Left ventricle myocardium inferior (tissue), 1 donor: Measurements from ENCODE around the gene FAM163B. TPM values are rescaled to one million over a fixed set of nuclear protein-coding genes. Genes with fewer than 3 reads are reported as not detected.
A peak's percentile ranks its signal among the peaks of the same experiment; 100 is the strongest.

Experiments used
- DNase-seq: peaks from one replicate; pipeline ENCODE4 v3.0.0-alpha.2; 2020
- H3K27ac ChIP-seq: fragments of 200-600 bp; replicated peaks from 2 replicates; pipeline ENCODE4 v1.8.0; 2021
- H3K27me3 ChIP-seq: fragments of 200-600 bp; 2 replicates; pipeline ENCODE4 v1.8.0; 2021; ENCODE audit warnings: low read depth
- H3K36me3 ChIP-seq: fragments of 200-600 bp; 2 replicates; pipeline ENCODE4 v1.8.0; 2021
- H3K4me1 ChIP-seq: fragments of 200-600 bp; 2 replicates; pipeline ENCODE4 v1.8.0; 2021
- H3K4me3 ChIP-seq: fragments of 200-600 bp; 2 replicates; pipeline ENCODE4 v1.8.0; 2021; ENCODE audit warnings: mild to moderate bottlenecking, moderate library complexity
- H3K9me3 ChIP-seq: fragments of 200-600 bp; replicated peaks from 2 replicates; pipeline ENCODE4 v1.8.0; 2021
- intact Hi-C: fragments of 100-400 bp; cut with micrococcal nuclease; formaldehyde crosslinking; loops from one replicate; pipeline ENCODE4 v1.11.0; 2022
- total RNA-seq: library from RNA; stranded (reverse); fragmentation: NEBNext Ultra II Directional; extraction: Animal tissue kit (Norgen Biotek cat#: 25700); gene quantifications from one replicate; pipeline ENCODE4 v1.2.1, GENCODE V29; 2021
- TF ChIP-seq, protein P1 (sequence below): fragments of 200-600 bp; IDR thresholded peaks from 2 replicates; pipeline ENCODE4 v1.8.0; 2021; ENCODE audit warnings: antibody characterized with exemption, mild to moderate bottlenecking, borderline replicate concordance
- donor health status: DM: no; HTN: yes; CAD: no; lungs with severe emphysema.

Gene FAM163B
- total RNA-seq, 1 donor from 2014 or later, result not detected

DNA sequence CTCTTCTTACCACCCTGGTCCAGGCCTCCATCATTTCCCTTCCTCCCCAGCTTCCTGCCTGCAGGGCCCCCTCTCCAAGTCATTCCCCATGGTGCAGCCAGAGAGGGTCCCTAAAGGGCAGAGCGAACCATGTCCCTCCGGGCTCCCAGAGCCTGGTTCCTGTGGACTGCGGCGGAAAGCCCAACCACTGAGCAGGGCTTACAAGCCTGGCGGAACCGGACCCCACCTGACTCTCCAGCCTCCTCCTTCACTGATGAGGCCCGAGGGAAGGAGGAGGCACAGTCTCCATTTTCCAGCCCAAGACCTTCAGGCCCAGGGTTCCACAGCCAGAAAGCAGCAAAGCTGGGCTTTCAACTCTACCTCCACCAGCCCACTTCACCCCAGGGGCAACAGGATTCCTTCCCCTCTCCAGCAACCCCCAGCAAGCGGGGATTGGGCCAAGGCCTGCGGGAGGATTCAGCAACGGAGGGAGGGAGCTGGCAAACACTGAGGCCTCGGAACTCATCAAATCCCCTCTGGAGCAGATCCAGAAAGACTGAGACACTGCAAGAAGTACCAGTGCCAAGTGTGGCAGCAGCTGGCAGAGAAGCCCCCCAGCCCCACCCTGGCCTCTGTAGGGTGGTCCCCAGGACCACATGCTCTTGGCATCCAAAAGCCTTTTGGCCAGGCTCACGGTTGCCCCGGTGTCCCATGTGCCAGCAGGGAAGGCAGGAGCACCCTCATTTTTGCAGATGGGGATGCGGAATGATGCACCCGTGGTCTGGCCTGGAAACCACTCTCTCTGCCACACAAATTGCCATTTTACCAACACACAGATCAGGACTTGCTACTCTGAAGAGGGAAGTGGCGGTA, 3.1 kb downstream of the FAM163B start:
- no peak for DNase-seq

DNA sequence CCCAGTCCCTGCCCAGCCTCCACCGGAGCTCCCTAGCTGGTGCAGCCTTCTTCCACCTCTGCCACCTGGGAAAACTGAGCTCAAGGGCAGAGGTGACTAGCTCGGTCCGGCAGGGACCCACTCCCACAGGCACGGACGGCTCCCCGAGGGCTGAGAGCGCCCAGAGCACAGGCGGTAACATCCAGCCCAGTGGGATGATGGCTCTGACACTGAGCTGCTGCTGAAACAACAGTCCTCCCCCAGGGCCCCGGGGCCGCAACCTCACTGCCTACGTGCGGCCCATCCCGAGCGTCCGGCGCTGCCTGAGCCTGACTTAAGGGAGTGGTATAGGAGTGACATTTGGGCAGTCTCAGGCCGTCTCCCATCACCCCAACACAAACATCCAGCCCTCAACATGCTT, 3.7 kb downstream of the FAM163B start:
- H3K36me3 ChIP-seq, result no peaks in the 10 kb centered on the region
- no peaks in the 10 kb centered on the region for H3K9me3 ChIP-seq
- no peaks in the 10 kb centered on the region for H3K4me1 ChIP-seq
- intact Hi-C loops, result no loop called here
- no peak for DNase-seq
- H3K4me3 ChIP-seq, result no peak overlapping the region
- TF ChIP-seq, protein P1, sequence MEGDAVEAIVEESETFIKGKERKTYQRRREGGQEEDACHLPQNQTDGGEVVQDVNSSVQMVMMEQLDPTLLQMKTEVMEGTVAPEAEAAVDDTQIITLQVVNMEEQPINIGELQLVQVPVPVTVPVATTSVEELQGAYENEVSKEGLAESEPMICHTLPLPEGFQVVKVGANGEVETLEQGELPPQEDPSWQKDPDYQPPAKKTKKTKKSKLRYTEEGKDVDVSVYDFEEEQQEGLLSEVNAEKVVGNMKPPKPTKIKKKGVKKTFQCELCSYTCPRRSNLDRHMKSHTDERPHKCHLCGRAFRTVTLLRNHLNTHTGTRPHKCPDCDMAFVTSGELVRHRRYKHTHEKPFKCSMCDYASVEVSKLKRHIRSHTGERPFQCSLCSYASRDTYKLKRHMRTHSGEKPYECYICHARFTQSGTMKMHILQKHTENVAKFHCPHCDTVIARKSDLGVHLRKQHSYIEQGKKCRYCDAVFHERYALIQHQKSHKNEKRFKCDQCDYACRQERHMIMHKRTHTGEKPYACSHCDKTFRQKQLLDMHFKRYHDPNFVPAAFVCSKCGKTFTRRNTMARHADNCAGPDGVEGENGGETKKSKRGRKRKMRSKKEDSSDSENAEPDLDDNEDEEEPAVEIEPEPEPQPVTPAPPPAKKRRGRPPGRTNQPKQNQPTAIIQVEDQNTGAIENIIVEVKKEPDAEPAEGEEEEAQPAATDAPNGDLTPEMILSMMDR, result no peak
- peaks cover 99% of the 10 kb centered on the region for H3K27me3 ChIP-seq
- no peak overlapping the region for H3K27ac ChIP-seq

More for the DNA sequence above, 3.1 kb downstream of the FAM163B start:
- no peaks in the 10 kb centered on the region for H3K4me1 ChIP-seq
- H3K36me3 ChIP-seq, result no peaks in the 10 kb centered on the region
- TF ChIP-seq, protein P1, result no peak
- H3K4me3 ChIP-seq, result no peak overlapping the region
- no peaks in the 10 kb centered on the region for H3K9me3 ChIP-seq
- H3K27ac ChIP-seq, result no peak overlapping the region
- intact Hi-C loops, result no loop called here
- H3K27me3 ChIP-seq, result peaks cover 100% of the 10 kb centered on the region

DNA sequence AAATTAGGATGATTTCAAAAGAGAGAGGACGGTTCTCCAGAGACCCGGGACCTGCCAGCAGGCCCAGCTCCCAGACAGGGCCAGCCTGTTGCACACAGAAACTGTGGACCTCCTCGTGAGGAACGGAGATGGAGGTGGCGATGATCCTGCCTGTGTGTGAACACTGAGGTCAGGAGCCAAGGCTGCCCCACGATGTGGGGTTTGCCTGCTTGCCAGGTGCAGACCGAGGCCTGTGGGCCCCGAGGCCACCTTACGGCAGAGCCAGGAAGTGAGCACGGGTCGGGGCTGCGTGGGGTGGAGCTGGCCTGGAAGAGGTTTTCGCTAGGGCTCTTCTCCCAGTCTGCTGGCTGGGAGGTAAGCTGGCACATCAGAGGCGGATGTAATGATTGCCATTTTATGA, 4.3 kb downstream of the FAM163B start:
- Histone ChIP-seq H3K27me3 (peaks cover 93% of the 10 kb centered on the region), H3K4me3 (no peak overlapping the region), H3K27ac (no peak overlapping the region), H3K4me1 (no peaks in the 10 kb centered on the region), H3K36me3 (no peaks in the 10 kb centered on the region), H3K9me3 (no peaks in the 10 kb centered on the region)
- TF ChIP-seq, protein P1, result no peak
- no peak for DNase-seq
- intact Hi-C loops, result no loop called here

DNA sequence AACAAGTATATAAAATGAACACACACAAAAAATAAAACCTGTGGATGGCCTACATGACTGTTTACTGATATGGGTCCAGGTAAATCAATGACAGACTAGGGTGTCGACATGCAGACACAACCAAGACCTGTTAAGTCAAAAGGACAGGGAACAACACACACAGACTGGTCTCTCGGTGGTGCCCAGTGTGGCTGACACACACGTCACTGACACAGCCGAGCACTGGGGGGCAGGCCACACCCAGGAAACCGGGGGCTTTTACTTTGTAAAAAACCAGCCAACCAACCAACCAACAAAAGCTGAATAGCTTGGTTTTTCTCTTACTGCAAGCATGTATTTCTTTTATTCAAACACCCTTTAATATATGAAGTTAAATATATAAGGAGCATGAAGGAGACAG, 5.0 kb downstream of the FAM163B start:
- H3K36me3 ChIP-seq, result no peaks in the 10 kb centered on the region
- no peaks in the 10 kb centered on the region for H3K4me1 ChIP-seq
- H3K27me3 ChIP-seq, result peaks cover 87% of the 10 kb centered on the region
- H3K27ac ChIP-seq, result no peak overlapping the region
- TF ChIP-seq, protein P1, result peak; percentile 18
- no peak overlapping the region for H3K4me3 ChIP-seq
- intact Hi-C loops, result no loop called here
- no peak for DNase-seq
- no peaks in the 10 kb centered on the region for H3K9me3 ChIP-seq

DNA sequence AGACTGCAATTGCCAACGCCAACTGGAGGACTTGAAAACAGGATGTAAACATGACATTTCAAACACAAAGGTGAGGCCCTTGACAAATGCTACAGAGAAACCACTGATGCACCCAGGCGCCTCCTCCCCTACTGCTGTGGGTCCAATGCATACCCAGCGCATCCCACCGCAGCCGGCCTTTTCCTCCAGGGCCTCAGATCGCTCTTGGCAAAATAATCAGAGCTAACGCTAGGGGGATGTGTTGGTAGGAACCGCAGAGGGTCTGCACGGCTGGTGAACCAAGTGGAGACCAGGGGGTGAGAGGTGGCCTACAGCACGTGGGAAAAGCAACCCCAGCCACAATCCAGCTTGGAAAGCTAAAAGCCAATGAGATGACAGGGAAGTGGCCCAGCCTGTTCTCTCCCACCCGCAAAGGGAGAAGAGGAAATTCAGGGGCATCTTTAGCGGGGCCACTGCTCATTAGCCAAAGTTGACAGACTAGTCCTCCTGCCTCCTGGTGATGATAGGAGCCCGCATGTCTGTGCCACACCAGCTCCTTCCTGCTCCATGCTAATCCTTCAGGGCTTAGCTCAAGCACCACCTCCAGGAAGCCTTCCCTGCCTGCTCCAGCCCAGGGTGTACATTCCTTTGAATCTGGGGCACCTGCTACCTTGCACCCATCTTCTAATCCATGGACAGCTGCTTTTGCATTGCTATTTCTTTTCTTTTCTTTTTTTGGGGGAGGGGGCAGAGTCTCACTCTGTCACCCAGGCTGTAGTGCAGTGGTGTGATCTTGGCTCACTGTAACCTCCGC, 5.9 kb downstream of the FAM163B start:
- DNase-seq, result no peak

More for the DNA sequence above, 5.9 kb downstream of the FAM163B start:
- Histone ChIP-seq H3K36me3 (no peaks in the 10 kb centered on the region), H3K9me3 (peaks cover 8% of the 10 kb centered on the region), H3K27me3 (peaks cover 78% of the 10 kb centered on the region), H3K4me3 (no peak overlapping the region), H3K27ac (no peak overlapping the region), H3K4me1 (no peaks in the 10 kb centered on the region)
- intact Hi-C loops, result no loop called here
- TF ChIP-seq, protein P1, result no peak
